Astrocyte (in vitro differentiated cells and primary cell): ENCODE results near the gene GRIN2D. TPM values are rescaled to one million over a fixed set of nuclear protein-coding genes. Genes with fewer than 3 reads are reported as not detected.
"Not testable (repeated sequence)": the region's sequence is repeated elsewhere in the genome, so short reads cannot be mapped to it uniquely, and the experiment has no call there.

Experiments
- DNase-seq: peaks from one replicate; pipeline ENCODE4 v3.0.0-alpha.2; 2010; ENCODE audit warnings: low read depth
- FAIRE-seq: peaks from 2 replicates; lab custom pipeline; 2011; peaks lifted over from hg19 to GRCh38; lab: Jason Lieb, UNC
- H2AFZ ChIP-seq: 2 replicates; pipeline ENCODE4 v1.6.0; 2012; ENCODE audit warnings: low read depth, low read length, inconsistent platforms
- H3K27ac ChIP-seq: 2 replicates; pipeline ENCODE4 v1.5.1; 2011; ENCODE audit warnings: low read depth, low read length, inconsistent platforms
- H3K27me3 ChIP-seq: 2 replicates; pipeline ENCODE4 v1.6.0; 2011; ENCODE audit warnings: low read length, inconsistent platforms; ENCODE audit not compliant: insufficient read depth
- H3K36me3 ChIP-seq: 2 replicates; pipeline ENCODE4 v1.5.1; 2011; ENCODE audit warnings: low read length, inconsistent platforms; ENCODE audit not compliant: insufficient read depth
- H3K4me1 ChIP-seq: 2 replicates; pipeline ENCODE4 v1.5.1; 2011; ENCODE audit warnings: low read length, inconsistent platforms; ENCODE audit not compliant: insufficient read depth
- H3K4me2 ChIP-seq: 2 replicates; pipeline ENCODE4 v1.6.0; 2012; ENCODE audit warnings: low read length, inconsistent platforms
- H3K4me3 ChIP-seq: 2 replicates; pipeline ENCODE4 v1.5.1; 2011; ENCODE audit warnings: low read depth, mild to moderate bottlenecking, low read length, inconsistent platforms; ENCODE audit not compliant: insufficient read depth
- H3K79me2 ChIP-seq: 2 replicates; pipeline ENCODE4 v1.6.0; 2012; ENCODE audit warnings: mild to moderate bottlenecking, low read length, inconsistent platforms; ENCODE audit not compliant: insufficient read depth
- H3K9ac ChIP-seq: 2 replicates; pipeline ENCODE4 v1.6.0; 2012; ENCODE audit warnings: mild to moderate bottlenecking, low read length, inconsistent platforms
- H3K9me3 ChIP-seq: 2 replicates; pipeline ENCODE4 v1.5.1; 2012; ENCODE audit warnings: low read depth, mild to moderate bottlenecking, low read length, inconsistent platforms; ENCODE audit not compliant: insufficient read depth
- H4K20me1 ChIP-seq: 2 replicates; pipeline ENCODE4 v1.6.0; 2012; ENCODE audit warnings: low read length, inconsistent platforms; ENCODE audit not compliant: insufficient read depth
- H3K27ac Mint-ChIP-seq: one replicate; pipeline ENCODE4 v1.8.0; 2021; ENCODE audit warnings: mild to moderate bottlenecking, mixed read lengths; ENCODE audit not compliant: unreplicated experiment
- H3K27me3 Mint-ChIP-seq: one replicate; pipeline ENCODE4 v1.8.0; 2021; ENCODE audit warnings: low read depth, mixed read lengths; ENCODE audit not compliant: unreplicated experiment
- H3K36me3 Mint-ChIP-seq: one replicate; pipeline ENCODE4 v1.8.0; 2021; ENCODE audit warnings: low read depth, mixed read lengths; ENCODE audit not compliant: unreplicated experiment
- H3K4me1 Mint-ChIP-seq: one replicate; pipeline ENCODE4 v1.8.0; 2021; ENCODE audit warnings: low read depth, mixed read lengths; ENCODE audit not compliant: unreplicated experiment
- H3K4me3 Mint-ChIP-seq: one replicate; pipeline ENCODE4 v1.8.0; 2021; ENCODE audit warnings: mild to moderate bottlenecking, moderate library complexity, mixed read lengths; ENCODE audit not compliant: unreplicated experiment
- H3K9me3 Mint-ChIP-seq: one replicate; pipeline ENCODE4 v1.8.0; 2021; ENCODE audit warnings: mild to moderate bottlenecking, mixed read lengths; ENCODE audit not compliant: unreplicated experiment
- CTCF ChIP-seq: IDR thresholded peaks from 2 replicates; pipeline ENCODE4 v1.5.1; 2011; ENCODE audit warnings: low read depth, mild to moderate bottlenecking, inconsistent platforms, low read length, moderate library complexity; ENCODE audit not compliant: insufficient read depth
- EZH2 ChIP-seq: IDR thresholded peaks from 2 replicates; pipeline ENCODE4 v1.6.1; 2012; ENCODE audit warnings: mild to moderate bottlenecking, low read length, inconsistent platforms; ENCODE audit not compliant: insufficient read depth
- total RNA-seq: library from RNA; stranded (reverse); gene quantifications from 2 replicates; pipeline ENCODE4 v1.2.1, GENCODE V29; 2021

Gene GRIN2D
- total RNA-seq, 1 donor from 2014 or later, result 6.2 TPM

DNA sequence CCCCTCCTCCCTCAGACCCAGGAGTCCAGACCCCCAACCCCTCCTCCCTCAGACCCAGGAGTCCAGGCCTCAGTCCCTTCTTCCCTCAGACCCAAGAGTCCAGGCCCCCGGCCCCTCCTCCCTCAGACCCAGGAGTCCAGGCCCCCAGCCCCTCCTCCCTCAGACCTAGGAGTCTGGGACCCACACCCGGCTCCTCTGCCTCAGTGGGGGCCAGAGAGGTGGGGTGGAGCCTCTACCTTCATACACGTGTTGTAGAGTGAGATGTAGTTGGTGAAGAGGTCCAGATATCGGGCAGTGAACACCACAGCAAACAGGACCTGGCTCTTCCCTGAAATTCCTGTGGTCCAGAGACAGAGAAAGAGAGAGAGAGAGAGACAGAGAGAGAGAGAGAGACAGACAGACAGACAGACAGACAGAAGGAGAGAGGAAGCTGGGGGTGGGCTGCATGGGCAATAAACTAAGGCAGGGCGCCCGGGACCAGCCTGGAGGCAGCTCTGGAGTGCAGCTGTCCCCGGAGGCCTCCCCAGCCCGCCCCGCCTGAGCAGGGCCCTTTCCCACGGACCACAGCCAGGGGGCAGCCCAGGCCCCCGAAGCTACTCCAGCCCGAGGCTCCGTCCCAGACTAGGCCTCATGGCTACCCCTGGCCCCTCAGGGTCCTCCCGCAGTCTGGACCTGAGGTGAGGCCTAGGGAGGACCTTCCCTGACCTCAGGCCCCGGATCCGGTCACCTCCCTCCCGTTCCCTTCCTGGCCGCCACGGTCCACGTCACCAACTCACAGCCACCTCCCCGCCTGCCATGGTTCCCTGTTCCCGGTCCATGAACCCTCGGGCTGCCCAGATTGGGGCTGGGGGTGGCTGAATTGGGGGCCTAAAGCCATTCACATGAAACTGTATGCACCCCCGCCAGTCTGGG lies 3.0 kb upstream of the GRIN2D start:
- H3K79me2 ChIP-seq, result peaks cover 48% of the 10 kb centered on the region
- TF ChIP-seq EZH2, result no peak
- Mint-ChIP-seq H3K4me1 (peaks cover 16% of the 10 kb centered on the region), H3K4me3 (peak overlapping the region; percentile 98), H3K36me3 (peaks cover 9% of the 10 kb centered on the region), H3K27me3 (peaks cover 2% of the 10 kb centered on the region), H3K9me3 (no peaks in the 10 kb centered on the region), H3K27ac (peak overlapping the region; percentile 97)
- peak overlapping the region; percentile 99 for H3K9ac ChIP-seq
- H3K4me3 ChIP-seq, result peak overlapping the region; percentile 89
- peaks cover 11% of the 10 kb centered on the region for H3K27me3 ChIP-seq
- H3K36me3 ChIP-seq, result peaks cover 23% of the 10 kb centered on the region
- peak overlapping the region; percentile 93 for H3K27ac ChIP-seq
- no peak for FAIRE-seq
- peak; percentile 47 for DNase-seq
- H2AFZ ChIP-seq, result peak overlapping the region; percentile 58
- H4K20me1 ChIP-seq, result peaks cover 46% of the 10 kb centered on the region
- no peaks in the 10 kb centered on the region for H3K9me3 ChIP-seq
- peak overlapping the region; percentile 93 for H3K4me2 ChIP-seq
- H3K4me1 ChIP-seq, result peaks cover 11% of the 10 kb centered on the region

DNA sequence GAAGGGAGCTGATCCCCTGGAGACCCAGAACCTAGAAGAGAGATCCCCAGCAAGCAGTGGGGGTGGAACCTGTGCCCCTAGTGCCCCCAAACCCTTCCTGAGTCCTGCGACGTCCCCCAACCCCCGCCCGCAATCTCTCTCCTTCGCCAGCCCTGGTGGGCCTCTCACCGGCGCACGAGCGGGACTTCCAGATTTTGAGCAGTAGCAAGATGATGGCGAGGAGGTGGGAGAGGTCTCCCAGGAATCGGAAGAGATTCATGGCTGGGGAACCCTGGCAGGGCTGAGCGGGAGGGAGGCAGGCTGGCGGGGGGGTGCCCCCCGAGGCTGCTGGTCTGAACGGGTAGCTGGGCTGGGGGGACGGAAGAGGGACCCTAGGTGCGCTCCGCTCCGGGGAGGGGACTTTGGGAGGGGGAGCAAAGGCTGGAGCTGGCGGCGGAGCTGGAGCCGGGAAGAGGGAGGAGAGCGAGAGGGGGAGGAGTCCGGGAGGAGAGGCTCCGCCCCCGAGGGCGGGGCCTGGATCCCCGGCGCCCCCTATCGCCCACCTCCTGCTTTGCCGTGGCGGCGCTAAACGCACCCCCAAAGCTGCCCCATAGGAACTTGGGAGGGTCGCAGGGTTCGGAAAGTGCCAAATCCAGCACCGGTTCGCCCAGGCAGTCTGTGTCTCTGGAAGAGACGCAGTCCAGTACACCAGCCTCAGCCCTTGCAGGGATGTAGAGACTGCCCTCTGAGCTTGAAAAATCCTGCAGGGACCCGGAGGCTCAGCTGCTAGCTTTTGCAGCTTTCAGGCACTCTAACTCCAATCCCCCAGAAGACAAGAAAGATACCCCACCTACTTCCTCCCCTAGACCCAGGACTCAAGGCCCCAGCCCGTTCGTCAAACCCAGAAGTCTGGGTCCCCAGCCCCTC lies 2.1 kb upstream of the GRIN2D start, which contains the start of gene KDELR1:
Gene KDELR1 (minus strand): TSS at position 452 of the 906 bp plus-strand sequence. CDS start 193 bp downstream, at position 259.
- no peaks in the 10 kb centered on the region for H3K9me3 Mint-ChIP-seq
- peak within 1 kb of the TSS; percentile 93 for H3K4me2 ChIP-seq
- peak; percentile 33 for DNase-seq
- peaks cover 16% of the 10 kb centered on the region for H3K4me1 Mint-ChIP-seq
- peak within 1 kb of the TSS; percentile 97 for H3K27ac Mint-ChIP-seq
- H2AFZ ChIP-seq, result peak within 1 kb of the TSS; percentile 58
- peaks cover 16% of the 10 kb centered on the region for H3K36me3 ChIP-seq
- peaks cover 2% of the 10 kb centered on the region for H3K27me3 Mint-ChIP-seq
- peak; percentile 73 for TF ChIP-seq CTCF
- no peak for TF ChIP-seq EZH2
- FAIRE-seq, result no peak
- peaks cover 14% of the 10 kb centered on the region for H3K27me3 ChIP-seq
- H3K4me3 ChIP-seq, result peak within 1 kb of the TSS; percentile 89
- H3K9ac ChIP-seq, result peak within 1 kb of the TSS; percentile 99
- peak within 1 kb of the TSS; percentile 98 for H3K4me3 Mint-ChIP-seq
- peaks cover 7% of the 10 kb centered on the region for H3K36me3 Mint-ChIP-seq
- peak within 1 kb of the TSS; percentile 93 for H3K27ac ChIP-seq
- H3K79me2 ChIP-seq, result peaks cover 43% of the 10 kb centered on the region
- H4K20me1 ChIP-seq, result peaks cover 38% of the 10 kb centered on the region
- H3K4me1 ChIP-seq, result peaks cover 11% of the 10 kb centered on the region
- no peaks in the 10 kb centered on the region for H3K9me3 ChIP-seq

DNA sequence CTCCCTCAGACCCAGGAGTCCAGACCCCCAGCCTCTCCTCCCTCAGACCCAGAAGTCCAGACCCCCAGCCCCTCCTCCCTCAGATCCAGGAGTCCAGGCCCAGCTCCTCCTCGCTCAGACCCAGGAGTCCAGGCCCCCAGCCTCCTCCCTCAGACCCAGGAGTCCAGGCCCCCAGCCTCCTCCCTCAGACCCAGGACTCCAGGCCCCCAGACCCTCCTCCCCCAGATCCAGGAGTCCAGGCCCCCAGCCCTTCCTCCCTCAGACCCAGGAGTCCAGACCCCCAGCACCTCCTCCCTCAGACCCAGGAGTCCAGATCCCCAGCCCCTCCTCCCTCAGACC lies 1.5 kb upstream of the GRIN2D start:
- H3K36me3 ChIP-seq, result peaks cover 15% of the 10 kb centered on the region
- H2AFZ ChIP-seq, H3K27me3 Mint-ChIP-seq, H3K9me3 Mint-ChIP-seq, H3K4me3 ChIP-seq, H3K36me3 Mint-ChIP-seq, FAIRE-seq, H3K9ac ChIP-seq, H3K9me3 ChIP-seq, H3K27ac ChIP-seq, DNase-seq, H3K27ac Mint-ChIP-seq: not testable (repeated sequence)
- Mint-ChIP-seq H3K4me1 (peaks cover 16% of the 10 kb centered on the region), H3K4me3 (peak overlapping the region; percentile 98)
- peaks cover 33% of the 10 kb centered on the region for H4K20me1 ChIP-seq
- peaks cover 11% of the 10 kb centered on the region for H3K4me1 ChIP-seq
- peaks cover 14% of the 10 kb centered on the region for H3K27me3 ChIP-seq
- H3K4me2 ChIP-seq, result peak overlapping the region; percentile 93
- peaks cover 42% of the 10 kb centered on the region for H3K79me2 ChIP-seq
